Central memory CD8-positive, alpha-beta T cell (primary cell): Measurements from ENCODE around the gene RAB31.
"Not testable (repeated sequence)": the region's sequence is repeated elsewhere in the genome, so short reads cannot be mapped to it uniquely, and the experiment has no call there.

Source experiments
- ATAC-seq: fragments of 150-1000 bp; cut with Tn5 transposase; replicated peaks from 2 replicates; pipeline ENCODE4 v1.10.0; 2022; ENCODE audit warnings: mild to moderate bottlenecking, moderate FRiP score, moderate number of reproducible peaks; ENCODE audit not compliant: poor library complexity, severe bottlenecking; ENCODE audit errors: extremely low read depth
- DNase-seq, 2 donors: peaks; one replicate each; pipeline ENCODE4 v3.0.0; 2021; ENCODE audit warnings: low spot score in 2 of 2
- H3K27ac Mint-ChIP-seq: one replicate; pipeline ENCODE4 v1.8.0; 2022; ENCODE audit warnings: low read depth, mild to moderate bottlenecking, moderate library complexity, mixed read lengths
- H3K27me3 Mint-ChIP-seq: one replicate; pipeline ENCODE4 v1.8.0; 2022; ENCODE audit warnings: mixed read lengths
- H3K36me3 Mint-ChIP-seq: one replicate; pipeline ENCODE4 v1.8.0; 2022; ENCODE audit warnings: mild to moderate bottlenecking, moderate library complexity, mixed read lengths; ENCODE audit not compliant: insufficient read depth
- H3K4me1 Mint-ChIP-seq: one replicate; pipeline ENCODE4 v1.8.0; 2022; ENCODE audit warnings: mixed read lengths
- H3K4me3 Mint-ChIP-seq: one replicate; pipeline ENCODE4 v1.8.0; 2022; ENCODE audit warnings: mild to moderate bottlenecking, moderate library complexity, mixed read lengths
- H3K9me3 Mint-ChIP-seq: one replicate; pipeline ENCODE4 v1.8.0; 2022; ENCODE audit warnings: mixed read lengths

Gene RAB31, protein sequence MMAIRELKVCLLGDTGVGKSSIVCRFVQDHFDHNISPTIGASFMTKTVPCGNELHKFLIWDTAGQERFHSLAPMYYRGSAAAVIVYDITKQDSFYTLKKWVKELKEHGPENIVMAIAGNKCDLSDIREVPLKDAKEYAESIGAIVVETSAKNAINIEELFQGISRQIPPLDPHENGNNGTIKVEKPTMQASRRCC

DNA sequence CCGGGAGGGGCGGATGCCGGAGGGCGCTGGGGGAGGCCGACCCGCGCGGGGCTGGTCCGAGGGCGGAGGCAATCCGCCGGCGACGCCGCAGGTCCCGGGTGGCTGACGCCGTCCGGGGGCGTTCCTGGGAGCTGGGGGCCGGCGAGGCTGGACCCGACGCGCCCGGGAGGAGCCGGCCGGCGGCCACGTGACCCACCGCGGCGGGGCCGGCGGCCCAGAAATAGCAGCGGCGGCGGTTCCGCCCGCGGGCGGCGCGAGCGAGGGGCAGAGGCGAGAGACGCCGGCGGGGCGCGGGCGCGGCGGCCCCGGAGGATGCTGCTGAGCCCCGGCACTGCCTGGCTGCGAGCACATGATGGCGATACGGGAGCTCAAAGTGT lies at the start of gene RAB31:
Gene RAB31, plus strand, starts transcription at position 245 of the 377 bp plus-strand sequence. Its CDS starts 105 bp downstream, at position 350.
- no peak within 1 kb of the TSS for H3K27ac Mint-ChIP-seq
- H3K4me3 Mint-ChIP-seq: peak within 1 kb of the TSS; percentile 72
- peaks cover 2% of the 10 kb centered on the region for H3K36me3 Mint-ChIP-seq
- peaks cover 15% of the 10 kb centered on the region for H3K4me1 Mint-ChIP-seq
- H3K27me3 Mint-ChIP-seq: peaks cover 86% of the 10 kb centered on the region
- no peaks in the 10 kb centered on the region for H3K9me3 Mint-ChIP-seq
- DNase-seq (no peak), ATAC-seq (peak; percentile 54)

DNA sequence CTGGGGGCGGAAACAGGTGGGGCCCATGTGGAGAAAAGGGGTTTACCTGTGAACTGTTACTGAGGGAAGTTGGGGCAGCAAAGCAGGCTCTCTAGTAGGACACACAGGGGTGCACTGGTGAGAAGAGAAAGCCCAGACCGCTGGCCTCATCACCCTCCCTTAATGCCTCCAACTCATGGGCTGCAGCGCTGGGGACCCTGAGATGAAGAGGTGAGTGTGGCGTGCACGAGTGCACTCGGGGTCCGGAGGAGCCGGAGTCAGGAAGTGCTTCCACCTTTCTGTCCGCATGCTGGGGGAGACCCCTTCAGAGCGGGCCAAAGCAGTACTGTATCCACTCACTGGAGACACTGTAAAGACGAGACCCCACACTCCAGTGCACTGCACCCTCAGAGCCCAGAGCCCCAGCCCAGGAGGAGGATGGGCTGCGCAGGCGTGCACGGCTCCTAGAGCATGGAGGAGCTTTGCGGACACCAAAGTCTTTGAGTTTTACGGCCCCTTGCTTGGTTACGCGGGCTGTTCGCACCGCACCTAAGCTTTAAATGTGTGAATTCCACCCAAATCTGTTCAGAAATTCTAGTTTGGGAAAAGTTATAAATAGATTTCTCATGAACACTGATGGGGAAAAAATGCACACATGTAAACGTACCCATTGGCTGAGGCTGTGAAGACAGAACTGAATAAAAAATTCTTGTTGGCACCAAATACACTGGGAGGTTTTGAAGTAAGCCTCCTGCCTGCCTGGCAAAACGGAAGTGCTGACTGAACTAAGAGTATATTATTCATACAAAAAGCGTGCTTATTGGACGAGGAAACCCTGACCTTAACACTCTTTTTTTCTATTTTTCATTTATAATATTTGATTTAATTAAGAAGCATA lies 48.4 kb upstream of the RAB31 start:
- H3K4me1 Mint-ChIP-seq: no peaks in the 10 kb centered on the region
- DNase-seq (no peak), ATAC-seq (no peak)
- H3K27me3 Mint-ChIP-seq: peaks cover 20% of the 10 kb centered on the region
- no peak overlapping the region for H3K27ac Mint-ChIP-seq
- no peak overlapping the region for H3K4me3 Mint-ChIP-seq
- H3K36me3 Mint-ChIP-seq: no peaks in the 10 kb centered on the region
- no peaks in the 10 kb centered on the region for H3K9me3 Mint-ChIP-seq

GRCh38 chr18:9661564-9661963 lies 46.5 kb upstream of the RAB31 start:
- Mint-ChIP-seq H3K27me3 (peaks cover 11% of the 10 kb centered on the region), H3K27ac (no peak overlapping the region), H3K36me3 (no peaks in the 10 kb centered on the region), H3K9me3 (no peaks in the 10 kb centered on the region), H3K4me1 (no peaks in the 10 kb centered on the region), H3K4me3 (no peak overlapping the region)
- ATAC-seq: no peak
- DNase-seq: no peak

GRCh38 chr18:9663377-9663776 lies 44.7 kb upstream of the RAB31 start:
- H3K4me1 Mint-ChIP-seq: no peaks in the 10 kb centered on the region
- DNase-seq (no peak), ATAC-seq (no peak)
- H3K27me3 Mint-ChIP-seq: peaks cover 11% of the 10 kb centered on the region
- H3K36me3 Mint-ChIP-seq: no peaks in the 10 kb centered on the region
- H3K27ac Mint-ChIP-seq: no peak overlapping the region
- no peak overlapping the region for H3K4me3 Mint-ChIP-seq
- no peaks in the 10 kb centered on the region for H3K9me3 Mint-ChIP-seq

DNA sequence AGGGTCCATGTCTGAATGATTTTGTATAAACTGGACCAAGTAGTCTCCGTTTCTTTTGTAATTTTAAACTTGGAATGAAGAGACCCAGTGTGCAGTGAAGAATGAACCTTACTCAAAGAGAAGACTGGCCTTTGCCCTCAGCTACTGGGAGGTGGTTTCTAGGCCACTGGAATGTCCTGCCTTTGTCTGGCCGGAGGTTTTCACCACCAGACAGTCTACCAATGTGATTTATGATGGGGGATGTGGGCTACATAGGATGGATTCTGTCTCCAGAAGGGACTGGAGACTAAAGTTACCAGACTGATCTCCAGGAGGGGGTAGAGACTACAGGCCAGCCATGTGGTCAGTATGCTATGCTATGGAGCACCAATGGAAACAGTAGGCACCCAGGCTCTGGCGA lies 42.8 kb upstream of the RAB31 start:
- no peak for ATAC-seq

DNA sequence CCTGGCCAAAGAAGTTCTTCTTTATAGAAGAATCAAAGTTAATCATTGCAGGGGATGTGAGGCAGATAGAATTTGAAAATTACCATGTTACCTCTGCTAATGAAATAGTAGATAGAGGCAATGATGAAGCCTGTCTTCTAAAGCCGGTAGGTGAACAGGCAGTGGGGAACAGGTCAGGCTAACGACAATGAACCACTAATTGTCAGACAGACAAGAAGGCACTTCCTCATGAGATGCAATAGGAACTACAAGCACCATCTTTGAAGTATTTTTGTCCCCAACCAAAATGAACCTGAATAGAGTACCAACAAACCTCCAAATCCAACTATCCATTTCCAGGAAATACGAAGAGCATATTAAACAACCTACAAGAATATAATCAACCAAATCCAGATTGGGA lies 41.6 kb upstream of the RAB31 start:
- no peaks in the 10 kb centered on the region for H3K4me1 Mint-ChIP-seq
- H3K4me3 Mint-ChIP-seq: no peak overlapping the region
- no peaks in the 10 kb centered on the region for H3K27me3 Mint-ChIP-seq
- DNase-seq (no peak), ATAC-seq (no peak)
- H3K36me3 Mint-ChIP-seq: no peaks in the 10 kb centered on the region
- H3K9me3 Mint-ChIP-seq: no peaks in the 10 kb centered on the region
- H3K27ac Mint-ChIP-seq: no peak overlapping the region

More for the DNA sequence above, 42.8 kb upstream of the RAB31 start:
- Mint-ChIP-seq H3K27ac (no peak overlapping the region), H3K4me3 (no peak overlapping the region), H3K27me3 (no peaks in the 10 kb centered on the region), H3K4me1 (no peaks in the 10 kb centered on the region), H3K36me3 (no peaks in the 10 kb centered on the region), H3K9me3 (no peaks in the 10 kb centered on the region)
- no peak for DNase-seq

DNA sequence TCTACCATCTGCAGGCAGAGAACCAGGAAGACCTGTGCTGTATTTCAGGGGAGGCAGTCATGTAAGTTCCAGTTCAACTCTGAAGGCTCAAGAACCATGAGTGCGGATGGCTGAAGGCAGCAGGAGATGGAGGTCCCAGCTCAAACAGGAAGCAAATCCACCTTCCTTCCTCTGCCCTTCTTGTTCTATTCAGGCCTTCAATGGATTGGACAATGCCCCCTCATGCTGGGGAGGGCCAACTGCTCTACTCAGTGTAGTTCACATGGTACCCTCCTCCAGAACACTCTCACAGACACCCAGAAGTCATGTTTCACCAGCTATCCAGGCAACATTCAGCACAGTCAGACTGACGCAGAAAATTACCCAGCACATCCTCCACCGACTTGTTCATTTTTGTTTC lies 39.1 kb upstream of the RAB31 start:
- Mint-ChIP-seq H3K4me3 (no peak overlapping the region), H3K27ac (no peak overlapping the region), H3K36me3 (no peaks in the 10 kb centered on the region), H3K27me3 (no peaks in the 10 kb centered on the region), H3K4me1 (peaks cover 4% of the 10 kb centered on the region), H3K9me3 (no peaks in the 10 kb centered on the region)
- DNase-seq: no peak
- no peak for ATAC-seq

DNA sequence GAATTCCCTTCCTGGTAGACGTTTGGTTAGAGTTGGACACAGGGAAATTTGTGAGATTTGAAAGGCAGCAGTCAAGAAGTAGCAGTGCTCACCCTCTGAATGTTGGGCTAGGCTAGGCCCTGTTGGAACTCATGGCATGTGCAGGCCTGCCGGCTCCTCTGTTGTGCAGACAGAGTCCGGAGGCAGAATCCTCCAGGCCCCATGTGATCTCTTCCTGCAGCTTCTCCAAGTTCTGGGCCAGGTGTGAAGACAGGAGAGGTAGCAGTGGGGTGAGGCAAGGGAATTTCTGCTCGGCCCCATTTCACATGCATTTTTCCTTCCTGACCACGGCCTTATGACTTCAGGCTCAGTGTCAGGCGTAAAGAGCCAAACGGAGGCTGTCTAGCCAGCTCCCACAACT lies 36.9 kb upstream of the RAB31 start:
- no peaks in the 10 kb centered on the region for H3K9me3 Mint-ChIP-seq
- DNase-seq (no peak), ATAC-seq (no peak)
- H3K4me3 Mint-ChIP-seq: no peak overlapping the region
- peaks cover 4% of the 10 kb centered on the region for H3K4me1 Mint-ChIP-seq
- peaks cover 3% of the 10 kb centered on the region for H3K36me3 Mint-ChIP-seq
- peaks cover 20% of the 10 kb centered on the region for H3K27me3 Mint-ChIP-seq
- no peak overlapping the region for H3K27ac Mint-ChIP-seq

DNA sequence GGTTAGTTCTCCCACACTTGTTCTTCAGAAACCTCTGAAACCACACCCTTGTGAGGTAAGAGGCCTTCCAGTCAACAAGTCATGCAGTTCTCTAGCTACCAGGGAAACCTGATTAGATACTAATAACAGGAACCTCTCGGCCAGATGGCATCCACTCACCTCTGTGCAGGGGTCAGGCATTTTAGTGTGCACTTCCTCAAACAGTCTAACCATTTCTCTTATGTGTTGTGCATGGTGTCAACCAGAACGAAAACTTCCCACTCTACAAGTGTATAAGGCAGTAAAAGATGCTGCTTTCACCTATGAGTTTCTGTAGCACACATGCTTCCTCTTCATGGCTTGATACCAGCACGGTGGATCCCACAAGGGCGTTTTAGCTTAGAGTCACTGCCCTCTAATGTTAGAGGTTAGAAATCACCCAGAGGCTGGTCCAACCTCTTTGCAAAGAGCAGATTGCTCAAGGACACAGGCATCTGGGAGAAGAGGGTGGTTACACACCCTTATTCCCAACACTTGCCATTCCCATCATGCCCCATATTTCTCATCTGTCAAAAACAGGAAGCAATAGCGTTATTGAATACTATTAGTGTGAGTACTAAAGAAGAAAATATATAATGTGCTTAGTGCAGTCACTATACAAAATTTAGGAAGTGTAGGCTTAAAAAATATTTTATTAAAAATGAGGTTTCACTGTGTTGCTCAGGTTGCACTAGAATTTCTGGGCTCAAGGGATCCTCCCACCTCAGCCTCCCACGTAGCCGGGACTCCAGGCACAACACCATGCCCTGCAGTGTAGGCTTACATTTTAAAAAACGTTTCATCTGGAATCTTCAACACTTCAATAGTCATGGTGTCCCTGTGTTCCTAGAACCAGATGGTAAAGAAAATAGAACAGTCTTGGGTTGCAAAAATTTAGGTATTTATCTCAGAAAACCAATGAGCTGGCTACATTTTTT lies 34.5 kb upstream of the RAB31 start:
- no peaks in the 10 kb centered on the region for H3K9me3 Mint-ChIP-seq
- DNase-seq (peak in 1 of 2 donors; percentile 18), ATAC-seq (peak; percentile 83)
- no peak overlapping the region for H3K4me3 Mint-ChIP-seq
- peak overlapping the region; percentile 23 for H3K27ac Mint-ChIP-seq
- peaks cover 4% of the 10 kb centered on the region for H3K4me1 Mint-ChIP-seq
- H3K27me3 Mint-ChIP-seq: peaks cover 36% of the 10 kb centered on the region
- H3K36me3 Mint-ChIP-seq: peaks cover 3% of the 10 kb centered on the region

GRCh38 chr18:9678216-9678615 lies 29.9 kb upstream of the RAB31 start:
- not testable (repeated sequence) for H3K9me3 Mint-ChIP-seq, H3K36me3 Mint-ChIP-seq, ATAC-seq, H3K4me3 Mint-ChIP-seq, DNase-seq, H3K27ac Mint-ChIP-seq, H3K4me1 Mint-ChIP-seq
- peaks cover 43% of the 10 kb centered on the region for H3K27me3 Mint-ChIP-seq

DNA sequence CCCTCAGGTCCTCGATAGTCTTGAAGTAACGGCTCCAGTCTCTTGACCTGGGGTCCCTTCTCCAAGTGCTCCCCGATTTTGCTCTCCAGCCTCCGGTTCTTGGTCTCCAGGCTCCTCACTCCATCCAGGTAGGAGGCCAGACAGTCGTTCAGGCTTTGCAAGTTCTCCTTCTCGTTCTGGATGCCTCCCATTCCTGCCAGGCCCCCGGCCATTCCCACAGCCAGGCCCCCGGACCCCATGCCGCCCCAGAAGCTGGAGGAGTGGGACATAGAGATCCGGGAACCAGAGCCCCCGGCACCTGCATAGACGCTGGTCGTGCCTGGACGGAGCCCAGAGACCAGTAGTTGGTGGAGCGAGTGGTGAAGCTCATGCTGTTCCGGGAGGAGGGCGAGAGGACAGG lies 29.0 kb upstream of the RAB31 start:
- H3K27me3 Mint-ChIP-seq: peaks cover 50% of the 10 kb centered on the region
- no peaks in the 10 kb centered on the region for H3K9me3 Mint-ChIP-seq
- DNase-seq (no peak), ATAC-seq (no peak)
- H3K4me3 Mint-ChIP-seq: no peak overlapping the region
- H3K27ac Mint-ChIP-seq: no peak overlapping the region
- no peaks in the 10 kb centered on the region for H3K4me1 Mint-ChIP-seq
- peaks cover 3% of the 10 kb centered on the region for H3K36me3 Mint-ChIP-seq

GRCh38 chr18:9681217-9681616 lies 26.9 kb upstream of the RAB31 start:
- H3K4me1 Mint-ChIP-seq: no peaks in the 10 kb centered on the region
- H3K36me3 Mint-ChIP-seq: no peaks in the 10 kb centered on the region
- ATAC-seq: no peak
- H3K9me3 Mint-ChIP-seq: no peaks in the 10 kb centered on the region
- peaks cover 46% of the 10 kb centered on the region for H3K27me3 Mint-ChIP-seq
- DNase-seq: no peak
- H3K27ac Mint-ChIP-seq: no peak overlapping the region
- H3K4me3 Mint-ChIP-seq: no peak overlapping the region
